Ishikawa (cell line): Measurements from ENCODE around the gene ACTA2.

Experiments used
- CEBPB ChIP-seq: IDR thresholded peaks from 2 replicates; pipeline ENCODE4 v1.6.1; 2012
- CREB1 ChIP-seq: IDR thresholded peaks from 2 replicates; pipeline ENCODE4 v1.6.1; 2012; ENCODE audit warnings: low read depth
- EGR1 ChIP-seq: IDR thresholded peaks from 2 replicates; pipeline ENCODE4 v1.6.1; 2012
- EP300 ChIP-seq: IDR thresholded peaks from 2 replicates; pipeline ENCODE4 v1.6.1; 2012; ENCODE audit warnings: borderline replicate concordance
- FOXM1 ChIP-seq: IDR thresholded peaks from 2 replicates; pipeline ENCODE4 v1.6.1; 2012; ENCODE audit warnings: low read depth, borderline replicate concordance
- NFIC ChIP-seq: IDR thresholded peaks from 2 replicates; pipeline ENCODE4 v1.6.1; 2012
- RAD21 ChIP-seq: IDR thresholded peaks from 2 replicates; pipeline ENCODE4 v1.6.1; 2012; ENCODE audit warnings: low read depth
- TAF1 ChIP-seq: IDR thresholded peaks from 2 replicates; pipeline ENCODE4 v1.6.1; 2012; ENCODE audit warnings: low read depth, mild to moderate bottlenecking
- TCF12 ChIP-seq: IDR thresholded peaks from 2 replicates; pipeline ENCODE4 v1.6.1; 2012; ENCODE audit warnings: low read depth
- TEAD4 ChIP-seq: IDR thresholded peaks from 2 replicates; pipeline ENCODE4 v1.6.1; 2012
- YY1 ChIP-seq: IDR thresholded peaks from 2 replicates; pipeline ENCODE4 v1.6.1; 2012; ENCODE audit warnings: low read depth
- ZBTB7A ChIP-seq: IDR thresholded peaks from 2 replicates; pipeline ENCODE4 v1.6.1; 2012; ENCODE audit warnings: low read depth
- TF ChIP-seq, protein P1 (sequence below): IDR thresholded peaks from 2 replicates; pipeline ENCODE4 v1.6.1; 2012
- TF ChIP-seq, protein P2 (sequence below): IDR thresholded peaks from 2 replicates; pipeline ENCODE4 v1.6.1; 2012
- TF ChIP-seq, protein P3 (sequence below): IDR thresholded peaks from 2 replicates; pipeline ENCODE4 v1.6.1; 2012; ENCODE audit warnings: low read depth, mild to moderate bottlenecking

The ACTA2 gene

DNA sequence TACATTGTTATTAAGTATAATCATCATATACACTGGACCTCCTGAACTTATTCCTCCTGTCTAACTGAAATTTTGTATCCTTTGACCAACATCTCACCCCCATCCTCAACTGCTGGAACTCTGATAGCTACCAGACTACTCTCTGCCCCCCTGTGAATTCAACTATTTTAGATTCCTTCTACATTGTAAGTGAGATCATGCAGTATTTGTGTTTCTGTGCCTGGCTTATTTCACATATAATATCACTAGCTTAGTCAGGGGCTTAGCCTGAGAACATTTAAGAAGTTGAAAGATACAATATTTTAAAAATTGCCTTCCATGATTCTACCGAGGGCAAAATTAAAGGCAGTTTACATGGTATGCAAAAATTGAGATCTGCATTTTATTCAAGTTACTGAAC lies 45.7 kb downstream of the ACTA2 start:
- TF ChIP-seq EGR1: no peak
- no peak for TF ChIP-seq ZBTB7A
- no peak for TF ChIP-seq CEBPB
- no peak for TF ChIP-seq FOXM1
- TF ChIP-seq TEAD4: no peak
- TF ChIP-seq EP300: no peak
- TF ChIP-seq TCF12: no peak
- TF ChIP-seq, protein P1, sequence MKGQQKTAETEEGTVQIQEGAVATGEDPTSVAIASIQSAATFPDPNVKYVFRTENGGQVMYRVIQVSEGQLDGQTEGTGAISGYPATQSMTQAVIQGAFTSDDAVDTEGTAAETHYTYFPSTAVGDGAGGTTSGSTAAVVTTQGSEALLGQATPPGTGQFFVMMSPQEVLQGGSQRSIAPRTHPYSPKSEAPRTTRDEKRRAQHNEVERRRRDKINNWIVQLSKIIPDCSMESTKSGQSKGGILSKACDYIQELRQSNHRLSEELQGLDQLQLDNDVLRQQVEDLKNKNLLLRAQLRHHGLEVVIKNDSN: no peak
- no peak for TF ChIP-seq CREB1
- TF ChIP-seq TAF1: no peak
- TF ChIP-seq, protein P2, sequence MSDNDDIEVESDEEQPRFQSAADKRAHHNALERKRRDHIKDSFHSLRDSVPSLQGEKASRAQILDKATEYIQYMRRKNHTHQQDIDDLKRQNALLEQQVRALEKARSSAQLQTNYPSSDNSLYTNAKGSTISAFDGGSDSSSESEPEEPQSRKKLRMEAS: no peak
- no peak for TF ChIP-seq NFIC
- TF ChIP-seq RAD21: no peak
- TF ChIP-seq YY1: no peak
- TF ChIP-seq, protein P3, sequence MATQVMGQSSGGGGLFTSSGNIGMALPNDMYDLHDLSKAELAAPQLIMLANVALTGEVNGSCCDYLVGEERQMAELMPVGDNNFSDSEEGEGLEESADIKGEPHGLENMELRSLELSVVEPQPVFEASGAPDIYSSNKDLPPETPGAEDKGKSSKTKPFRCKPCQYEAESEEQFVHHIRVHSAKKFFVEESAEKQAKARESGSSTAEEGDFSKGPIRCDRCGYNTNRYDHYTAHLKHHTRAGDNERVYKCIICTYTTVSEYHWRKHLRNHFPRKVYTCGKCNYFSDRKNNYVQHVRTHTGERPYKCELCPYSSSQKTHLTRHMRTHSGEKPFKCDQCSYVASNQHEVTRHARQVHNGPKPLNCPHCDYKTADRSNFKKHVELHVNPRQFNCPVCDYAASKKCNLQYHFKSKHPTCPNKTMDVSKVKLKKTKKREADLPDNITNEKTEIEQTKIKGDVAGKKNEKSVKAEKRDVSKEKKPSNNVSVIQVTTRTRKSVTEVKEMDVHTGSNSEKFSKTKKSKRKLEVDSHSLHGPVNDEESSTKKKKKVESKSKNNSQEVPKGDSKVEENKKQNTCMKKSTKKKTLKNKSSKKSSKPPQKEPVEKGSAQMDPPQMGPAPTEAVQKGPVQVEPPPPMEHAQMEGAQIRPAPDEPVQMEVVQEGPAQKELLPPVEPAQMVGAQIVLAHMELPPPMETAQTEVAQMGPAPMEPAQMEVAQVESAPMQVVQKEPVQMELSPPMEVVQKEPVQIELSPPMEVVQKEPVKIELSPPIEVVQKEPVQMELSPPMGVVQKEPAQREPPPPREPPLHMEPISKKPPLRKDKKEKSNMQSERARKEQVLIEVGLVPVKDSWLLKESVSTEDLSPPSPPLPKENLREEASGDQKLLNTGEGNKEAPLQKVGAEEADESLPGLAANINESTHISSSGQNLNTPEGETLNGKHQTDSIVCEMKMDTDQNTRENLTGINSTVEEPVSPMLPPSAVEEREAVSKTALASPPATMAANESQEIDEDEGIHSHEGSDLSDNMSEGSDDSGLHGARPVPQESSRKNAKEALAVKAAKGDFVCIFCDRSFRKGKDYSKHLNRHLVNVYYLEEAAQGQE: no peak

DNA sequence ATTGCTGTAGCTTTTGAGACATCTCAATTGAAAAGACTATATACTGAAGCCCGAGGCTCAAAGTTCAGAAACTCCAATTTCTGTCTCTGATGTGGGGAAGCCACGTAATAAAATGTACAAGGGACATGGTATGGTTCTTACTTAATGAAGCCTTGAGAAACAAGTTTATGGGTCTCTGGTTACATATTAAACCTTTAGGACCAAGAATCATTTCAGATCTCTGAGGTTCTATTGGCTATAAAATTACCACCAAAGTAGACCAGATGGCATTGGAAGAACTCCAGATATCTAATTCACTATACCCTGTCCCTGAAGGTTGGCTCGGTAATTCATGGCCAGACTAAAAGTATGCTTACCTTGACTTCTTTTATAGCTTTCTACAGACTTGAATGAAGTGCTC lies 48.9 kb downstream of the ACTA2 start:
- no peak for TF ChIP-seq NFIC
- no peak for TF ChIP-seq EP300

DNA sequence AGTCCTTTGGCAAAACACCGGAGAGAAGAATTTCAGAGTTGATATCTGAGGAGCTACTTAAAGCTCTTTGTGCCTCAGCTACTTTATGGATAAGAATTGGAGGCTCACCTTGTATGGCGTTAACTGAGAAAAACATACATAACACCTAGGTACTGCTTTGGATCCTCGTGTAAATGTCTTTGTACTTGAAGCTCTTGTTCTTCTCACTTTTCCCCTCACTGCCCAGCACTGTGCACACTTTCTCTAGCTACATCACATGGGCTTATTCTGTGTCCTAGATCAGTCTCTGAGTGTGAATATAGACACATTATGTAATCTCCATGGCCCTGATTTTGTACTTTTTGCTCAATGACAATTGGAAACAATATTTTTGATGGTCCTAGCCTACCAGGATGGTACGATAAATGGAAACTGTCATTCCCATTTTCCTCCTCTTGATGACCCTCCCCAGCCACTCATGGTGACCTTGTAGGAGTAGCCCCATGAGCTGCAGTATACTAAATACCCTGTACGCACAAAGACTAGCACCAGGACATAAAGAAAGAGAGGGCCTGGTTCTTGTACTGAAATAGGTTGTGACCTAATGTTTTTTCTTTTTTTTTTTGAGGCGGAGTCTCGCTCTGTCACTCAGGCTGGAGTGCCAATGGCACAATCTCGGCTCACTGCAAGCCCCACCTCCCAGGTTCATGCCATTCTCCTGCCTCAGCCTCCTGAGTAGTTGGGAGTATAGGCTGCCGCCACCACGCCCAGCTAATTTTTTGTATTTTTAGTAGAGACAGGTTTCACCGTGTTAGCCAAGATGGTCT lies 50.4 kb downstream of the ACTA2 start:
- no peak for TF ChIP-seq CREB1
- no peak for TF ChIP-seq EP300
- no peak for TF ChIP-seq YY1
- TF ChIP-seq, protein P1: no peak
- TF ChIP-seq TCF12: no peak

DNA sequence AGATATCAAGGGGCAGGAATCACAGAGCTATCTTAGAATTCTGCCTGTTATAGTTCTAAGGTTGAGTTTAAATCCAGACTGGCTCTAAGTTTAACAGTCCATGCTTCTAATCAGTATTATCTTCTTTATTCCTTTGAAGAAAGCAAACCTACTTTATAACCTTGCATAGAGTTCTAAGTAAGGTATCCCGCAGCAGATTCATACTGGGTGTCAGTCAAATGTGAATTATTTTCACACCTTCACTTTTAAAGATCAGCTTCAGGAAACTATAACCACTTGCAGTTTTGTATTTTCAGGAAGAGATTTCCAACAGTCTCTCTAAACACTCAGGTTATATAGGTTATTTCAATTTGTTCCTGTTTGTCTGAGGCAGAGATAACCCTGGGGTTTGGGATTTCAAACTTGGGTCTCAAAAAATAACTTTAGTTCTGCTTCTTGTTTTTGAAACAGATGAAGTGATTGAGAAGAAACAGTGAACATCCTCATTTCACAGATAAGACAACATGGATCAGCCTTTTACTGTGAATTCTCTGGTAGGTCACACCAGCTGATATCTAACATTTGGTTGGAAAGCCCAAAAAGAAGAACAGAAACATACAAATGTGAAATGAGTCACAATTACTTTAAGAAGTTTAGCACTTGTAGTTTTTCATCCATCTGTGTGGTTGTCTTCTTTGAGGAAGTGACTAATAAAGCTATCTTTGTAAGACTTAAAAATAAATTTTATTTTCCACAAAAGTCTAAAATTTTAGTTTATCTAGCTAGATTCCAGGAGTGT lies 51.2 kb downstream of the ACTA2 start:
- TF ChIP-seq, protein P3: no peak
- TF ChIP-seq TAF1: no peak
- TF ChIP-seq, protein P2: no peak

DNA sequence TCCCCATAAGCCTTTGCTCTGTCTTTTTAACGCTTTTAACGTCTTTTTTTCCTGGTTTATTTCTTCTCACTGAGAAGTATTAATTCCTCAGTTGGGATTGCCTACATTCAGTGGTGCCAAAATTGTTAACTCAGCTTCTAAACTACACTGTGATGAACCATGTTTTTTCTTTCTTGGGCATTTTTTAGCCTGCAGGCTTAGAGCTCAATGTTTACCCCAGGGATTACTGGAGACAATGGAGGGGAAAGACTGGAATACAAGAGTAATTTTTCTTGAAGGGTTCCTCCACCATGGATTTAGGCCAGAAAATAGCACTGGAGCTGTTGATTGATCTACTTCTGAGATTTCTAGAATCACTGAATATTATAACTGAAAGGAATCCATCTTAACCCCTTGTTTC lies 52.7 kb downstream of the ACTA2 start:
- TF ChIP-seq TAF1 (no peak), TCF12 (no peak), CEBPB (no peak), YY1 (no peak), EP300 (no peak), RAD21 (no peak), EGR1 (no peak), FOXM1 (no peak), TEAD4 (no peak), NFIC (no peak), ZBTB7A (no peak), CREB1 (no peak)
- TF ChIP-seq, protein P1: no peak
- TF ChIP-seq, protein P2: no peak
- TF ChIP-seq, protein P3: no peak
